HEK293 (cell line): ENCODE measurements around the gene KDM3B.

Experiments used
- AEBP2 ChIP-seq: fragments of 450-650 bp; formaldehyde crosslinking; IDR thresholded peaks from 2 replicates; pipeline ENCODE4 v1.5.1; 2016; ENCODE audit warnings: missing biosample characterization, missing genetic modification characterization, borderline replicate concordance
- BCL6B ChIP-seq: fragments of 450-650 bp; formaldehyde crosslinking; IDR thresholded peaks from 2 replicates; pipeline ENCODE4 v1.5.1; 2017; ENCODE audit warnings: missing biosample characterization, missing genetic modification characterization
- CTCF ChIP-seq: fragments of 450-650 bp; formaldehyde crosslinking; IDR thresholded peaks from 2 replicates; pipeline ENCODE4 v1.5.1; 2016; ENCODE audit warnings: missing biosample characterization, missing genetic modification characterization
- PRDM4 ChIP-seq: fragments of 450-650 bp; formaldehyde crosslinking; IDR thresholded peaks from 2 replicates; pipeline ENCODE4 v1.5.1; 2017; ENCODE audit warnings: missing biosample characterization, missing genetic modification characterization
- PRDM6 ChIP-seq: fragments of 450-650 bp; formaldehyde crosslinking; IDR thresholded peaks from 2 replicates; pipeline ENCODE4 v1.5.1; 2017; ENCODE audit warnings: missing biosample characterization, missing genetic modification characterization
- ZBTB11 ChIP-seq: fragments of 450-650 bp; formaldehyde crosslinking; conservative IDR thresholded peaks from 2 replicates; pipeline ENCODE4 v1.5.1; 2016; ENCODE audit warnings: low read depth, missing biosample characterization, missing genetic modification characterization
- ZBTB7A ChIP-seq: fragments of 450-650 bp; formaldehyde crosslinking; IDR thresholded peaks from 2 replicates; pipeline ENCODE4 v1.5.1; 2016; ENCODE audit warnings: low read depth, missing biosample characterization, missing genetic modification characterization
- ZNF10 ChIP-seq: fragments of 450-650 bp; formaldehyde crosslinking; IDR thresholded peaks from 2 replicates; pipeline ENCODE4 v1.5.1; 2017; ENCODE audit warnings: missing biosample characterization, missing genetic modification characterization
- ZNF155 ChIP-seq: fragments of 450-650 bp; formaldehyde crosslinking; IDR thresholded peaks from 2 replicates; pipeline ENCODE4 v1.5.1; 2016; ENCODE audit warnings: missing biosample characterization, missing genetic modification characterization
- ZNF214 ChIP-seq: fragments of 450-650 bp; formaldehyde crosslinking; IDR thresholded peaks from 2 replicates; pipeline ENCODE4 v1.5.1; 2017; ENCODE audit warnings: missing biosample characterization, mild to moderate bottlenecking, missing genetic modification characterization, borderline replicate concordance
- ZNF24 ChIP-seq: fragments of 450-650 bp; formaldehyde crosslinking; IDR thresholded peaks from 2 replicates; pipeline ENCODE4 v1.5.1; 2016; ENCODE audit warnings: missing biosample characterization, missing genetic modification characterization
- ZNF280C ChIP-seq: fragments of 450-650 bp; formaldehyde crosslinking; IDR thresholded peaks from 2 replicates; pipeline ENCODE4 v1.5.1; 2016; ENCODE audit warnings: missing biosample characterization, missing genetic modification characterization
- ZNF311 ChIP-seq: fragments of 450-650 bp; formaldehyde crosslinking; IDR thresholded peaks from 2 replicates; pipeline ENCODE4 v1.5.1; 2017; ENCODE audit warnings: missing biosample characterization, missing genetic modification characterization, borderline replicate concordance
- ZNF341 ChIP-seq: fragments of 450-650 bp; formaldehyde crosslinking; IDR thresholded peaks from 2 replicates; pipeline ENCODE4; 2016; ENCODE audit warnings: low read depth, missing biosample characterization, missing genetic modification characterization
- ZNF529 ChIP-seq: fragments of 450-650 bp; formaldehyde crosslinking; IDR thresholded peaks from 2 replicates; pipeline ENCODE4 v1.5.1; 2017; ENCODE audit warnings: missing genetic modification characterization, missing biosample characterization; ENCODE audit not compliant: insufficient replicate concordance
- ZNF626 ChIP-seq: fragments of 450-650 bp; sonication (Bioruptor Pico); formaldehyde crosslinking; IDR thresholded peaks from 2 replicates; pipeline ENCODE4 v1.5.1; 2018; ENCODE audit warnings: missing biosample characterization, missing genetic modification characterization, inconsistent platforms
- ZNF629 ChIP-seq: fragments of 450-650 bp; formaldehyde crosslinking; IDR thresholded peaks from 2 replicates; pipeline ENCODE4 v1.5.1; 2017; ENCODE audit warnings: missing biosample characterization, missing genetic modification characterization
- ZNF701 ChIP-seq: fragments of 450-650 bp; formaldehyde crosslinking; IDR thresholded peaks from 2 replicates; pipeline ENCODE4 v1.5.1; 2016; ENCODE audit warnings: missing biosample characterization, missing genetic modification characterization
- ZNF777 ChIP-seq: fragments of 450-650 bp; formaldehyde crosslinking; IDR thresholded peaks from 2 replicates; pipeline ENCODE4 v1.5.1; 2017; ENCODE audit warnings: missing biosample characterization, missing genetic modification characterization, borderline replicate concordance
- ZNF792 ChIP-seq: fragments of 450-650 bp; formaldehyde crosslinking; IDR thresholded peaks from 2 replicates; pipeline ENCODE4 v1.5.1; 2016; ENCODE audit warnings: missing biosample characterization, missing genetic modification characterization
- ZNF843 ChIP-seq: fragments of 450-650 bp; formaldehyde crosslinking; IDR thresholded peaks from 2 replicates; pipeline ENCODE4 v1.5.1; 2016; ENCODE audit warnings: missing biosample characterization, missing genetic modification characterization
- ZSCAN18 ChIP-seq: fragments of 450-650 bp; formaldehyde crosslinking; IDR thresholded peaks from 2 replicates; pipeline ENCODE4 v1.5.1; 2016; ENCODE audit warnings: missing biosample characterization, missing genetic modification characterization

The KDM3B gene

GRCh38 chr5:138352071-138352721, at the start of gene KDM3B (continued):
- no peak for TF ChIP-seq ZNF155
- no peak; the same call in 1 of the 2 replicates for TF ChIP-seq PRDM4
- TF ChIP-seq ZNF626 (tag by site-specific recombination): no peak
- no peak for TF ChIP-seq ZNF701 (tag by site-specific recombination)
- peak; percentile 40; the same call in 1 of the 2 replicates for TF ChIP-seq ZBTB11 (tag by site-specific recombination)
- no peak for TF ChIP-seq ZNF311
- TF ChIP-seq ZBTB7A (tag by site-specific recombination): peak; percentile 74; the same call in 1 of the 2 replicates
- no peak for TF ChIP-seq ZNF792 (tag by site-specific recombination)
- TF ChIP-seq ZNF214 (tag by site-specific recombination): no peak
- TF ChIP-seq PRDM6 (tag by site-specific recombination): no peak; the same call in 1 of the 2 replicates
- TF ChIP-seq ZNF529 (tag by site-specific recombination): no peak
- peak; percentile 71 for TF ChIP-seq ZNF629 (tag by site-specific recombination)
- no peak for TF ChIP-seq BCL6B (tag by site-specific recombination)
- TF ChIP-seq ZNF24 (tag by site-specific recombination): peak; percentile 67
- peak; percentile 39; the same call in 1 of the 2 replicates for TF ChIP-seq ZNF843
- TF ChIP-seq AEBP2: no peak
- TF ChIP-seq ZNF10 (tag by site-specific recombination): peak; percentile 40; the same call in 1 of the 2 replicates
- TF ChIP-seq ZSCAN18 (tag by site-specific recombination): no peak
- peak; percentile 98 for TF ChIP-seq CTCF (tag by site-specific recombination)
- TF ChIP-seq ZNF777 (tag by site-specific recombination): no peak
- TF ChIP-seq ZNF280C (tag by site-specific recombination): no peak
- no peak for TF ChIP-seq ZNF341
